HG02759 (cell line): Measurements from ENCODE around the gene MAPK12.

Source experiments
- ATAC-seq: cut with Tn5 transposase; IDR thresholded peaks from one replicate; pipeline ENCODE4 v1.9.1; 2021; ENCODE audit warnings: mild to moderate bottlenecking, moderate library complexity; ENCODE audit not compliant: unreplicated experiment

The MAPK12 gene

DNA sequence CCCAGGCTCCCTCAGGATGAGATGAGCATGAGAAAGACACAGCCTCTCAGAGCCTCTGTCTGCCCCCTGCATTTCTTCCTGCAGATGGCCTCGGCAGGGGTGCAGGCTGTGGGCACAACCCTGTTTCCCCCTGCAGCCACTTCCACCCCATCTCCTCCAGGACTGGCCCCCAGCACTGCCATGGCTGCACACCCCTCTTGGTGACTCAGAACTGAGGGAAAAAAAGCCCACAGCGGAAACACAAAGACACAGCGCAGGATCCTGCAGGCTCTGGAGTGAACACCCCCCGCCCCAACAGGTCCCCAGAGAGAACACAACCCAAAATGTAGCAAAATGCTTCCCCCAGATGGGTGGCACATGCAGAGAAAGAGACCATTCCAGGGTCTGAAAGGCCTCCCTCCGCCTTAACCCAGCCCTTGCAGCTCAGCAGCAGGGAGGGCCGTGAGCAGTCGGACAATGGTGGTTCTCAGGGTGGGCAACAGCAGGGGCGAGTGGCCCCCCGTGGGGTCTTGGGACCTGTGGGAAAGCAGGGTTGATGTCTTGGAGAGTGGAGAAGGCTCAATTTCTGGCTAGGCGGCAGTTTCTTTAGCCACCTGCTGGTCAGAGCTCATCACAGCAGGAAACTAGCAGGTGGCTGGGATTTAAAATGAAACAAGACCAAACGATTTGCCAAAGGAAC lies 24.6 kb downstream of the MAPK12 start:
- ATAC-seq = no peak

DNA sequence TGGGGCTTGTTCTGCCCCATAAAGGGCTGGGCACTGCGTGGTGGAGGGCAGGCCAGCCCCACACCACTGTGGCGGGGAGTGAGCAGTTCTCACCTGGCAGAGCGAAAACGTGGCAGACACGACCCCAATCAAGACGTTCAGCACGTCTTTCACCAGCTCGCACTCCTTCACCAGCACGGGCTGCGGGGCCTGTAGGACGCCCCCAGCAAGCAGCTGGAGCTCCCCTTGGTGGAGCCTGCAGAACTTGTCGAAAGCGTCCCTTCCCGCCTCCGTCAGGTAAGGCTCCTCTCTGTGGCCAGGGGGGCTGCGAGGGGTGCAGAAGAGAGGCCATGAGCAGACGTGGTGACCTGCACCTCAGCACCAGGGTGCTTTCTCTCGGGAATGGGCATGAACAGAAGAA lies 28.3 kb downstream of the MAPK12 start:
- ATAC-seq = no peak

DNA sequence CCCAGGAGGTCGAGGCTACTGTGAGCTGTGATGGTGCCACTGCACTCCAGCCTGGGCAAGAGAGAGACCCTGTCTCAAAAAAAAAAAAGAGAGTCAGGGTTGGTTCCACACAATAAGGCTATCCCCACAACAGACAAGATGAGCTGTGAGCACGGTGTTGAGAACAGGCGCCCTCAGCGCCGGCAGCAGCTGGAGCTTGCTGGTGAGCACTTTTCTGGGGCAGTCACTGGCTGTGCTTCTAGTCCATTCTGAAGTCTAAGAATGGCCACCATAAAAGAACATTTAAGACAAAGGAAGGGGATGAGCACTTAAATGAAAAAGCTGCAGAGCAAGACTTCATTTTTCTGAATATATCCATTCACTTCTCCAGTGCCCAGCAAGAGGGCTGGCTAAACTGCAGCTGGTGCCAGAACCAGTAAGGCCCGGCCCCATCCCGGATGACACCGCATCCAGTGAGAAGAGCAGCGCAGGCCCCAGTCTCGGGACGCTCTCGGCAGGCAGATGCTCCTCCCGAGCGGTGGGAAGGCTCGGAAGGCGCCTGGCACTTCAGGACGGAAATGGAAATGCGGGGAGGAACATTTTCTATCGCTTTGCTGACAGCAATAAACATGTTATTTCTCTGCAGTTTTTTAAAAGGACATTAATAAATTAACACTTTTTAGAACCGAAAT lies 28.9 kb downstream of the MAPK12 start:
- no peak for ATAC-seq

DNA sequence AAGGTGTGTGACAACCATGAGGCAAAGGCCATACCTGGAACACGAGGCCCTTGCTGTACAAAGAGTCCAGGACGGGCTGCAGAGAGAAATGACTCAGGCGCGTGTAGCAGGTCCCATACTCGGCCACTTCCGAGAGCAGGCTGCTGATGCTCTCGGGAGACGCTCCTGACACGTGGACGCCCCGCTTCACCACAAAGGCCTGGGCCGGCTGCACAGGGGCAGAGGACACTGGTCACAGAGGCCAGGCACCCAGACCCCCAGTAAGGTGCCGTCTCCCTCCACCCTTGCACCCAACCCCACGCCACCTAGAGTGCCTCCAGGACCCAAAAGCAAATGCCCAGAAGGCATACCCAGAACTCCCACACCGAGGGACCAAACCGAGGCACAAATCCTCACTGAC lies 32.1 kb downstream of the MAPK12 start:
- ATAC-seq = no peak

DNA sequence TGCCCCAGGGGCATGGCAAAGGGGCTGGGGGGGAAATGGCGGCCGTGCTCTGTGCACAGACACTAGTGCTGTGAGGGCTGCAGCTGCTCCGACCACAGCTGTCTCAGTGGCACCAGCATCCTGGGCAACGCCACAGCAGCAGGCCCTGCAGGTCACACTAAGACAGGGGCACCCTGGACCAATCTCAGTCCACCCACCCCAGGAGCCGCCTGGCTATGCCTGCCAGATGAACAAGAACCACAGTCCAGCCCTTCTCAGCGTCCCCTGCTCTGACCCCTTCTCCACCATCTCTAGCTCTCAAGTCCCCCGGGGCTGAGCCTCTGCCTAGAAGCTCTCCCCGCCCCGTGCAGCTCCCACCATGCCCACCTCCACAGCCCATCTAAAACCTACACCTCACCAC lies 33.1 kb downstream of the MAPK12 start:
- no peak for ATAC-seq

DNA sequence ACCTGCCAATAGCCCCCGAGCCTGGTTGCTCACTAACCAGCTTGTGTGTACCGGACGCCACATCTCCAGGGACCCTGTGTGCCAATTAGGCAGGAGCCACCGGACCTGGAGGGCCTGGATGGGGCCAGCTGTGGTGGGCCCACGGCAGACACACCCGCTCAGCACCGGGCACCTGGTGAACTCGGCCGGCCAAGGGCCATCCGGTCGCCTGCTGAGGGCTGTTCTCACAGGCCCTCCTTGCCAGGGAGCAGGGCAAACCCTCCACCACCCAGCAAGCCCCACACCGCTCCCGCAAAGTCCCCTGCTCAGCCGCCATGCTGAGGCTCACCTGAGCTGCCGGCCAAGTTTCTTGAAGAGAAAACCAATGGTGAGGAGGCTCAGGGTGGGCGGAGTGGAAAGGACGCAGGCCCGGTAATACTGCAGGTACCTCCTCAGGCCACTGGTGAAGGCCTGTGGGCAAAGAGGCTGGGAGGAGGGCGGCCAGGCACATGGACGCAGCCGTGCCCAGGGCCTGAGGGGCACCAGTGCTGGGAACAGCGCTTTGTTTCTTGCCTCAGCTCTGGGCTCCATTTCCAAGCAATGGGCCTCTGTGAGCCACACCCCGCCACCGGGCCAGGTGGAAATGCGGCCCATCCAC lies 33.8 kb downstream of the MAPK12 start:
- no peak for ATAC-seq

- ATAC-seq = no peak
Observed at GRCh38 chr22:50226875-50227165, 34.7 kb downstream of the MAPK12 start.

GRCh38 chr22:50226063-50226874 lies 35.2 kb downstream of the MAPK12 start:
- ATAC-seq = no peak

DNA sequence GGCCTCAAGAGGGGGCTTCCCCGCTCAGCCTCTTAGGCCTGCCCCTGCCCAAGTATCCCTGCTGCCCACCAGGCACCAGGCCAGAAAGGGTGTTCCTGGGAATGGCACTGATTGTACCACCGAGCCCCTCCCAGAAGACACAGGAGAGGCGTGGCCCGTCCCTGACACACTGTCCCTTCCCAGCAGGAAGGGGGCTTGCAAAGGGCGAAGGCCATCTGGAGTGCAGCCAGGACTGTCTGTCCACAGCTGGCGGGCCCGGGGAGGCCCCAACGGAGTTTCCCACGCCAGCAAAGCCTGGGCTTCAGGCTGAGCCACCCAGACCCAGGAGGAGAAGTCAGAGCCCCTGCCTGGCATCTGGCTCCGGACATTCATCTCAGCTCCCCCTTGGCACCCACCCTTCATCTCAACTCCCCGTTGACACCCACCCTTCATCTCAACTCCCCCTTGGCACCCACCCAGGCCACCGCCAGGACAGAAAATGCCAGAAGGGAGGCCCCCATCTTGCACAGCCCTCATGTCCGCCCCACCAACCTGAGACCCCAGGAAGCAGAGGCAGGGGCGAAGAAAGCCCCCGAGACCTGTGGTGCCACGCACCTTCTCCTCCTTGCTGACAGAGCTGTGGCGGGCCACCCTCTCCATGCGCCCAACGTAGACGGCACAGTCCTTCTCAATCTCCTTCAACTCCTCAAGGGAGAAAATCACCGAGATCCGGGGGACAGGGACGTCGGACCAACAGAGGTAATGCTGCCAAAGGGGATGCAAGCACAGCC lies 36.1 kb downstream of the MAPK12 start:
- no peak for ATAC-seq

DNA sequence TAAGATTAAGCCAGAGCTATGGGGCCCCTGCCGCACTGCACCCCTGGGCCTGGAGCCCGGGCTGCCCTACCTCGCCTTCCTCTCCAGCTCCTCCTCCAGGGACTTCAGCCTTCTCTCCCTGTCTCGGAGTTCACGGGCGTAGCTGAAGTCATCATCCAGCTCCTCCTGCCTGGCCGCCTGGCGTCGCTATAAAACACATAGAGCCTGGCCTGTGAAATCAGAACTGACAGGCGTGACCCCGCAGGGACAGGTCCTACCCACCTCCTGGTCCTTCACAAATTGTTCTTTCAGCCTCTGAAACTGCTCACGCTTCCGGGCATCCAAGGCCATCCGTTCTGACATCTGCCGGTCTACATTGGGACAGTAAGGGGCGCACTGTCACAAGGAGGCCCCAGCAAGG lies 37.4 kb downstream of the MAPK12 start:
- no peak for ATAC-seq

DNA sequence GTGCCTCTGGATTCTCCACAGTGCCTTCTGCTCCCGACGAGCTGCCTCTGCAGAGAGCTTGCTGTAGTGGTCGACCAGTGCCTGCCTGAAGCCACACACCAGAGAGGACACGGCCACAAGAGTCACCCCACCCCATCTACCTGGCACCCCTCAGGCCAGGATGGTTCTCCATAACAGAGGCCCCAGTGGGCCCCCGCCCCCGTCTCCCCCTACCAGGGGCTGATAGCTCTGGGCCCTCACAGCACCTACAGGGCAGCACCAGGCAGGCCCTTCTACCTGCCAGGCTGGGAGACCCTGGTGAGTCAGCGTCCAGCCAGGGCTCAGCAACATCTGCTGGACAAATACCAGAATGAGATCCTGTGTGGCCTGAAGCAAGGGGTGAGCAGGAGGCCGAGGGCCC lies 39.0 kb downstream of the MAPK12 start:
- ATAC-seq = no peak

DNA sequence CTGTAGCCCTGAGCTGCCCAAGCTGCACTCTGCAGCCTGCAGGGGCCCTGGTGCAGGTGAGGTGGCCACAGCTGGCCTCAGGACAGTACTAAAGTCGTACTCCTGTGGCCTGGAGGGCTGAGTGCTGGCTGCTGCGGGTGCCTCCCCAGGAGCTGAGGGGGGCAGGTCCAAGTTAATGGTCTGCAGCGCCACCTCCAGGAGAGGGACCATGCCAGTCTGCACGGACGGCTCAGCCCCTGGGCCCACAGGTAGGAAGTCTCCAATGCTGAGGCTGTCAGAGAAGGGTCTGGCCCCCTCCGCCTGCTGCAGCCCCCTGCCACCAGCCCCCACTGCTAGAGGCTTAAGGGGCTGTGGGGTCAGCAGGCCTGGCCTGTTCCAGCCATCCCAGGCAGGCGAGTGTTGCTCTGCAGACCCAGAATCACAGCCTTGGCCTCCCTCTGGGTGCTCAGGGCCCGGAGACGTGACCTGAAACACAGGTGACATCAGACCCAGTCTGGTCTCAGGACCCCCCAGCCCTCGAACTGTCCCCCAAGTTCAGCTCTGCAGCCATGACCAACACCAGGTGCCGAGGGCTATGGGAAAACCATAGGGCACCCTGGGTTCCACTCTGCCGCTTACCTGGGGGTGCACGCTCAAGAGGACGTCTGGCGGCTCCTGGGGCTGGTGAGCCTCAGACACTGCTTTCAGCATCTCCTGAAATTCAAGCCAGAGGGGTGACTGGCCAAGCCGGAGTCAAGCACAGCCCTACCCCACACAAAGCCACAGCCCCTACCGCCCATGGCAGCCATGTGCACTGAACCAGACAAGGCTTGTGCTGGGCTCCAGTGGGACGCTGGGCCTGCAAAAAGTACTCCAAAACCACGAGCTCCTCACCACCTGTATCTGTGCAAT lies 39.8 kb downstream of the MAPK12 start:
- ATAC-seq = no peak

GRCh38 chr22:50220603-50221409 lies 40.7 kb downstream of the MAPK12 start:
- no peak for ATAC-seq

DNA sequence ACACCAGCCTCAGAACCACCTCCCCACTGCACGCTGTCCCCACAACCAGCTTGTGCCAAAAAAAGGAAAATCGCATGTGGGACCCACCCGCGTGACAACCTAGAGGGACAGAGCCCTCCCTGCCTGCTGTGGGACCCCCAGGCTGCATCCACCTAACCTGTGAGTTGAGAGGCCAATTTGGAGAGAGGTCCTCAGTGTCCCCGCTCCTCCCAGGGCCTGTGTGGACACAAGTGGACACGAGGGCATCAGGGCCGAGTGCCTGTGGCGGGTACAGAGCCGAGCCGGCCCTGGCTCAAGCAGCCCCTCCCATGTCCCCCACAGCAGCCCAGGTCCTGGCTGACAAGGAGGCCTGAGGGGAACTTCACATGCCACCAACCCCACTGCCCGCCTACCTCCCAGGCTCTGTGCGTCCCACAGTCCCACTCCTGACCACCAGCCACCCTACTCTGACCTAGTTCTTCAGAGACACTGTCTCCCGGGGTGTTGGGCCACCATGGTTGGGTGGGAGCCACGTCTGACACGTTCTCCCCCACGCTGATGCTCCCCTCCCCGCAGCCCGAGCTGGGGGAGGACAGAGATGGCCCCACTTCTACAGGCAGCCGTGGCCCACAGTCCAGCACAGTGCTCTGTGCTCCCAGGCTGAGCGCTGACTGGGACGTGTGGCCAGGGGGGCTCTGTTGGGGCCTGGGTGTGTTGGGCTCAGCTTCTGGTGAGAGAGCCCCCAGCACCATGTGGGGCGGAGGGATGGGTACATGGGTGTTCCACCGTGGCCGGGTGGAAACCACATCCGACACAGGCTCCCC lies 41.5 kb downstream of the MAPK12 start:
- no peak for ATAC-seq

- ATAC-seq = no peak
Observed at GRCh38 chr22:50218996-50219727, 42.3 kb downstream of the MAPK12 start.

GRCh38 chr22:50218153-50218995 lies 43.1 kb downstream of the MAPK12 start:
- ATAC-seq = no peak
